Measurements from ENCODE around the gene SCYGR6.

SCYGR6 gene

DNA sequence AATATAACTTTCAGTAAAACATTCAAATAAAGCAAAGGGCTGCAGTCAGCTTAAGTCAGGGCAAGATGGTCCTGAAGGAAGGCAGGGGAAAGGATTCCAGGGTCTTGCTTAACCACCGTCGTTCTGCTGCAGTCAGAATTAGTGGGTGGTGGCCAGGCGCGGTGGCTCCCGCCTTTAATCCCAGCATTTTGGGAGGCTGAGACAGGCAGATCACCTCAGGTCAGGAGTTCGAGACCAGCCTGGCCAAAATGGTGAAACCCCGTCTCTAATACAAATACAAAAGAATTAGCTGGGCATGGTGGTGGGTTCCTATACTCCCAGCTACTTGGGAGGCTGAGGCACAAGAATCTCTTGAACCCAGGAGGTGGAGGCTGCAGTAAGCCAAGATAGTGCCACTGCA is 13.6 kb downstream of the SCYGR6 start:
- no peak for DNase-seq

GRCh38 chr2:227707390-227707789 is 17.2 kb downstream of the SCYGR6 start:
- no peak for DNase-seq

- no peak for DNase-seq
Measured at GRCh38 chr2:227706859-227707258, 17.7 kb downstream of the SCYGR6 start.

DNA sequence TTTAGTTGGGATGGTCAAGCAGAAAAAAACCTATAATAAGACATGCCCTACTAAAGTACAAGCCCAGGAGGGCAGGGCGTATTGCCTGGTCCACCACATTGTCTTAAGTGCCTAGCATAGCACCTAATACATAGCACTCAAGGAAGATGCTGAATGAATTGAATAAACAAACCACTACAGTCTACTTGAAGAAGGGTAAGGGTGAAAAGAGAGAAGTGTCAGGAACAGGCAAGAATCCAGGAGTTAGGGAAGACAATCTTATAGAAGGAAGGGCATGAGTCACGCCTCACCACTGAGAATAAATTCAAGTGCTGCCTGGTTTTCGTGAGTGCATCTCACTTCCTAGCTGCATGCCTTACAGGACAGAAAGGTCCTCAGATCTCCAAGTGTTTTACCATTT is 20.6 kb downstream of the SCYGR6 start:
- no peak for DNase-seq

DNA sequence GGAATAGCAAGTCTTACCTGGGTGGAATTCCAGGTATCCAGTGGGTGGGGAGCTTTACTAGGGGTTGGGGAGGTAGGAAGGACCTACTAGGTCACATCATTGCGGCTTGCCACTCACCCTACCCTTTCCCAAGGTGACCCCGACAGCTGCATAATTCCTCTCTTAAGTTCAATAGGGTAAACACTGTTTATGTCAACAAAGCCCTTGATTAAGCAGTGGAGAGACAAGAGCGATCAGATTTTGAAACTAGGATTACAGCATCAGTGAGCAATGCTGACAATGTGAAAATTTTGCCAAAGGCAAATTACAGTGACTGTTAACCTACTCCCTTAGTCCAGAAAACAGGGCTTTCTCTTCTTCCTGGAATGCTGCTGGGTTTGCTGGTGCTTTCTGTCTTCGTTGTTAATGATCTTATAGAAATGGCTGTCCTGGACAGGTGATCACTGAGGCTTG is 21.3 kb downstream of the SCYGR6 start:
- DNase-seq = no peak

DNA sequence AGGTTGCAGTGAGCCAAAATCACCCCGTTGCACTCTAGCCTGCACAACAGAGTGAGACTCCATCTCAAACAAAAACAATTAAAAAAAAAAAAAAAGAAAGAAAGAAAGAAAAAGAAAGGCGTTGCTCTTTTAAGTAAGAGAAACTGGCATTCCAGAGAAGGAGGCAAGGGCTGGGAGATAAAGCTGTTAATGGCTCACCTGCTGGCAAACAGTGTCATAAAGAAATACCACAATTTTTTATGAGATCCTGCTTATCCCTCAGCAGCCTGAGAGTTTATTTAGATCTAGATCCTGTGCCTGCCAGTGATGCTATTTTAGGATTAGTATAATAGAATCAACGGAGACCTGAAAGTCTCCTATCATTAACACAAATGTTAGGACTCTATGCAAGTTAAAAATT is 23.0 kb downstream of the SCYGR6 start:
- no peak for DNase-seq

DNA sequence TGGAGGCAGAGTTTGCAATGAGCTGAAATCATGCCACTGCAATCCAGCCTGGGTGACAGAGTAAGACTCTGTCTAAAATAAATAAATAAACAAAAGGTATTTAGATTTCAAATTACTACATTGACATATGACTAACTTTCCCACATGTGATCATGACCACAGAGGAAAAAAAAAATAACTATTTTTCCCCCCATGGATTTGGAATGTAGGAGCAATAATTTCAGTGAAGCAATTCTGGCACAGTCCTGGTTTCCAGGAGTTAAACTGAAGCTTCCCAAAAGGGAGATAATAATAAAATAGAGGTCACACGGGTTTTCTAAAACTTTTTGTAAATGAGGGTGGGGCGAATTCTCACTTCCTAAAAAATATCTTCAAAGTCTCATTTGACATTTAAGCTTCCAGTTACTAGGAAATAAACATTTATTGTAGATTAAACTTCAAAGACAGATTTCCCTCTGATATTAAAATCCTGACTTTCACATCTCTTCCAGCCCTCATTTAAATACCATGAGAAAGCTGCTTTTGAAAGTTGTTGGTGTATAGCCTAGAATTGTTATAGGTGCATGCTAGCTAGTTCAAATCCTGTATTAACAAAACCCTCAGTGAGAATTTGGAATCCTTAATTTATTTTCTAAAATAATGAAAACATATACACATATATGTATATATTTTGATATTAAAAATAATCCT is 27.4 kb downstream of the SCYGR6 start:
- DNase-seq = no peak

DNA sequence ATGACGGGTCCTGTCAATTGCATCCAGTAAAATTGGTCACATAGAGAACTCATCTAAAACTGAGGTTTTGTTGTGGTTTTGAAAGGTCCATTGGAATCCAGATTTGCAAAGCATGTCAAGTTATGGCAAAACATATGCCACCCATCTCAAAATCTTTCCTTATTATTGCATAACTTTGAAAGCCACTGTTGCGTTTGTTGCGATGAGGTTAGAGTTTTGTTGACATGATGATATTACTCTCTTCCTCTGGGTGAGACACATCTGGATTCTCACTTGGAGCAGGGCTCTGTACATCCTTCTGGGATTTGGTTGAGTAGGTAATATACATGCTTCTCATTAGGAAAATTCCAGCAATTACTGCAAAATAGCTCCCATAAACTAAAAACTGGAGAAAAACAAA is 37.4 kb downstream of the SCYGR6 start:
- no peak for DNase-seq

GRCh38 chr2:227684258-227684657 is 40.3 kb downstream of the SCYGR6 start:
- no peak for DNase-seq

DNA sequence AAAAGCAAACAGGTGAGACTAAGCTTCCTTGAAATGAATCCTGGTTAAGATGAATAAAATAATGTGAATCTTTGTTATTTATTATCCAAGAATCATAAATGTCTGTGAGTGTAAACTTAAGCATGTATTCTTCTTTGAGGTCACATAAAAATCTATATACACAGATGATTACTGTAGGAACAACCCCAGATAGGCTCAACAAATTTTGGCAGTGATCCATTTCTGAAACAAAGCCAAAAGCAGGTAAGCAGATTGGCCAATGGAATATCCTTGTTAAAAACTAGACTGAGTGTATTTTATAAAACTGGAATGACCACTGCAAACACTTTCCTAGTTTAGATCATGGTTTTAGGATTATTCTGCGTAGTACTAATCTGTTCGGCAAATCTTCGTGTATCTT is 46.6 kb downstream of the SCYGR6 start:
- no peak for DNase-seq

GRCh38 chr2:227674485-227674884 is 50.1 kb downstream of the SCYGR6 start:
- DNase-seq = no peak
